Measurements from ENCODE around the gene LAIR1.

The LAIR1 gene

GRCh38 chr19:54364775-54365257 lies at the start of gene LAIR1:
LAIR1 (minus strand) TSS chr19:54364931; CDS start chr19:54364804, 127 bp downstream.
- Histone ChIP-seq H3K27ac (ENCODE audit: low read depth, low read length) (no peak within 1 kb of the TSS), H3K4me1 (ENCODE audit: control insufficient read depth, insufficient read depth, low read length, unreplicated experiment) (no peaks in the 10 kb centered on the region), H3K36me3 (ENCODE audit: insufficient read depth, low read length) (no peaks in the 10 kb centered on the region), H3K4me3 (ENCODE audit: low read depth, low read length) (no peak within 1 kb of the TSS), H3K27me3 (ENCODE audit: insufficient read depth, low read length) (peaks cover 21% of the 10 kb centered on the region), H3K79me2 (ENCODE audit: control insufficient read depth, insufficient read depth, low read length, unreplicated experiment) (no peaks in the 10 kb centered on the region), H2AFZ (ENCODE audit: low read length, unreplicated experiment) (no peak within 1 kb of the TSS)

GRCh38 chr19:54414156-54414555 lies 49.4 kb upstream of the LAIR1 start:
- Histone ChIP-seq H3K27ac (ENCODE audit: low read depth, low read length) (no peak overlapping the region), H3K36me3 (ENCODE audit: insufficient read depth, low read length) (no peaks in the 10 kb centered on the region), H3K79me2 (ENCODE audit: control insufficient read depth, insufficient read depth, low read length, unreplicated experiment) (no peaks in the 10 kb centered on the region), H2AFZ (ENCODE audit: low read length, unreplicated experiment) (no peak overlapping the region), H3K4me1 (ENCODE audit: control insufficient read depth, insufficient read depth, low read length, unreplicated experiment) (no peaks in the 10 kb centered on the region), H3K27me3 (ENCODE audit: insufficient read depth, low read length) (peaks cover 46% of the 10 kb centered on the region), H3K4me3 (ENCODE audit: low read depth, low read length) (no peak overlapping the region)

GRCh38 chr19:54412877-54413276 lies 48.1 kb upstream of the LAIR1 start:
- H3K36me3 ChIP-seq (ENCODE audit: insufficient read depth, low read length), result no peaks in the 10 kb centered on the region
- H3K4me3 ChIP-seq (ENCODE audit: low read depth, low read length), result no peak overlapping the region
- no peak overlapping the region for H3K27ac ChIP-seq (ENCODE audit: low read depth, low read length)
- no peaks in the 10 kb centered on the region for H3K4me1 ChIP-seq (ENCODE audit: control insufficient read depth, insufficient read depth, low read length, unreplicated experiment)
- H3K79me2 ChIP-seq (ENCODE audit: control insufficient read depth, insufficient read depth, low read length, unreplicated experiment), result no peaks in the 10 kb centered on the region
- H3K27me3 ChIP-seq (ENCODE audit: insufficient read depth, low read length), result peaks cover 45% of the 10 kb centered on the region
- no peak overlapping the region for H2AFZ ChIP-seq (ENCODE audit: low read length, unreplicated experiment)

- Histone ChIP-seq H3K27ac (ENCODE audit: low read depth, low read length) (no peak overlapping the region), H3K79me2 (ENCODE audit: control insufficient read depth, insufficient read depth, low read length, unreplicated experiment) (no peaks in the 10 kb centered on the region), H3K36me3 (ENCODE audit: insufficient read depth, low read length) (no peaks in the 10 kb centered on the region), H3K4me3 (ENCODE audit: low read depth, low read length) (no peak overlapping the region), H2AFZ (ENCODE audit: low read length, unreplicated experiment) (no peak overlapping the region), H3K27me3 (ENCODE audit: insufficient read depth, low read length) (peaks cover 26% of the 10 kb centered on the region), H3K4me1 (ENCODE audit: control insufficient read depth, insufficient read depth, low read length, unreplicated experiment) (no peaks in the 10 kb centered on the region)
Observed at GRCh38 chr19:54411033-54411432, 46.3 kb upstream of the LAIR1 start.

- Histone ChIP-seq H3K27ac (ENCODE audit: low read depth, low read length) (no peak overlapping the region), H2AFZ (ENCODE audit: low read length, unreplicated experiment) (no peak overlapping the region), H3K4me3 (ENCODE audit: low read depth, low read length) (no peak overlapping the region), H3K36me3 (ENCODE audit: insufficient read depth, low read length) (no peaks in the 10 kb centered on the region), H3K27me3 (ENCODE audit: insufficient read depth, low read length) (peaks cover 9% of the 10 kb centered on the region; the same call in 1 of the 2 replicates), H3K4me1 (ENCODE audit: control insufficient read depth, insufficient read depth, low read length, unreplicated experiment) (no peaks in the 10 kb centered on the region), H3K79me2 (ENCODE audit: control insufficient read depth, insufficient read depth, low read length, unreplicated experiment) (no peaks in the 10 kb centered on the region)
Observed at GRCh38 chr19:54408456-54409026, 43.8 kb upstream of the LAIR1 start.

- Histone ChIP-seq H2AFZ (ENCODE audit: low read length, unreplicated experiment) (no peak overlapping the region), H3K79me2 (ENCODE audit: control insufficient read depth, insufficient read depth, low read length, unreplicated experiment) (no peaks in the 10 kb centered on the region), H3K36me3 (ENCODE audit: insufficient read depth, low read length) (no peaks in the 10 kb centered on the region), H3K4me3 (ENCODE audit: low read depth, low read length) (no peak overlapping the region), H3K27me3 (ENCODE audit: insufficient read depth, low read length) (peaks cover 9% of the 10 kb centered on the region; the same call in 1 of the 2 replicates), H3K27ac (ENCODE audit: low read depth, low read length) (no peak overlapping the region), H3K4me1 (ENCODE audit: control insufficient read depth, insufficient read depth, low read length, unreplicated experiment) (no peaks in the 10 kb centered on the region)
Observed at GRCh38 chr19:54407780-54408179, 43.0 kb upstream of the LAIR1 start.

- Histone ChIP-seq H3K36me3 (ENCODE audit: insufficient read depth, low read length) (no peaks in the 10 kb centered on the region), H2AFZ (ENCODE audit: low read length, unreplicated experiment) (no peak overlapping the region), H3K27ac (ENCODE audit: low read depth, low read length) (no peak overlapping the region), H3K79me2 (ENCODE audit: control insufficient read depth, insufficient read depth, low read length, unreplicated experiment) (no peaks in the 10 kb centered on the region), H3K4me1 (ENCODE audit: control insufficient read depth, insufficient read depth, low read length, unreplicated experiment) (no peaks in the 10 kb centered on the region), H3K27me3 (ENCODE audit: insufficient read depth, low read length) (peaks cover 6% of the 10 kb centered on the region; the same call in 1 of the 2 replicates), H3K4me3 (ENCODE audit: low read depth, low read length) (no peak overlapping the region)
Observed at GRCh38 chr19:54405628-54406027, 40.9 kb upstream of the LAIR1 start.

GRCh38 chr19:54403054-54403453 lies 38.3 kb upstream of the LAIR1 start:
- no peaks in the 10 kb centered on the region for H3K36me3 ChIP-seq (ENCODE audit: insufficient read depth, low read length)
- H3K27ac ChIP-seq (ENCODE audit: low read depth, low read length), result no peak overlapping the region
- no peak overlapping the region for H3K4me3 ChIP-seq (ENCODE audit: low read depth, low read length)
- no peaks in the 10 kb centered on the region; the same call in 1 of the 2 replicates for H3K27me3 ChIP-seq (ENCODE audit: insufficient read depth, low read length)
- no peaks in the 10 kb centered on the region for H3K4me1 ChIP-seq (ENCODE audit: control insufficient read depth, insufficient read depth, low read length, unreplicated experiment)
- no peak overlapping the region for H2AFZ ChIP-seq (ENCODE audit: low read length, unreplicated experiment)
- no peaks in the 10 kb centered on the region for H3K79me2 ChIP-seq (ENCODE audit: control insufficient read depth, insufficient read depth, low read length, unreplicated experiment)

GRCh38 chr19:54400913-54401312 lies 36.2 kb upstream of the LAIR1 start:
- Histone ChIP-seq H2AFZ (ENCODE audit: low read length, unreplicated experiment) (no peak overlapping the region), H3K4me3 (ENCODE audit: low read depth, low read length) (no peak overlapping the region), H3K27me3 (ENCODE audit: insufficient read depth, low read length) (no peaks in the 10 kb centered on the region; the same call in 1 of the 2 replicates), H3K79me2 (ENCODE audit: control insufficient read depth, insufficient read depth, low read length, unreplicated experiment) (no peaks in the 10 kb centered on the region), H3K27ac (ENCODE audit: low read depth, low read length) (no peak overlapping the region), H3K4me1 (ENCODE audit: control insufficient read depth, insufficient read depth, low read length, unreplicated experiment) (no peaks in the 10 kb centered on the region), H3K36me3 (ENCODE audit: insufficient read depth, low read length) (no peaks in the 10 kb centered on the region)

- no peak overlapping the region for H3K27ac ChIP-seq (ENCODE audit: low read depth, low read length)
- H3K36me3 ChIP-seq (ENCODE audit: insufficient read depth, low read length), result no peaks in the 10 kb centered on the region
- H3K4me1 ChIP-seq (ENCODE audit: control insufficient read depth, insufficient read depth, low read length, unreplicated experiment), result no peaks in the 10 kb centered on the region
- H3K79me2 ChIP-seq (ENCODE audit: control insufficient read depth, insufficient read depth, low read length, unreplicated experiment), result no peaks in the 10 kb centered on the region
- H3K27me3 ChIP-seq (ENCODE audit: insufficient read depth, low read length), result no peaks in the 10 kb centered on the region; the same call in 1 of the 2 replicates
- no peak overlapping the region for H2AFZ ChIP-seq (ENCODE audit: low read length, unreplicated experiment)
- H3K4me3 ChIP-seq (ENCODE audit: low read depth, low read length), result no peak overlapping the region
Observed at GRCh38 chr19:54399189-54399588, 34.5 kb upstream of the LAIR1 start.

- no peaks in the 10 kb centered on the region for H3K4me1 ChIP-seq (ENCODE audit: control insufficient read depth, insufficient read depth, low read length, unreplicated experiment)
- H3K79me2 ChIP-seq (ENCODE audit: control insufficient read depth, insufficient read depth, low read length, unreplicated experiment), result no peaks in the 10 kb centered on the region
- no peak overlapping the region for H3K4me3 ChIP-seq (ENCODE audit: low read depth, low read length)
- H3K27me3 ChIP-seq (ENCODE audit: insufficient read depth, low read length), result peaks cover 9% of the 10 kb centered on the region
- no peak overlapping the region for H2AFZ ChIP-seq (ENCODE audit: low read length, unreplicated experiment)
- no peak overlapping the region for H3K27ac ChIP-seq (ENCODE audit: low read depth, low read length)
- no peaks in the 10 kb centered on the region for H3K36me3 ChIP-seq (ENCODE audit: insufficient read depth, low read length)
Observed at GRCh38 chr19:54395685-54396084, 31.0 kb upstream of the LAIR1 start.
